Middle frontal gyrus (tissue), 1 donor: ENCODE results near the gene ASTN2.
"Not testable (repeated sequence)": the region's sequence is repeated elsewhere in the genome, so short reads cannot be mapped to it uniquely, and the experiment has no call there.

Source experiments
- DNase-seq: peaks from one replicate; pipeline ENCODE4 v3.0.0-alpha.2; 2015; ENCODE audit warnings: low spot score; ENCODE audit errors: extremely low spot score

ASTN2 gene

GRCh38 chr9:116933251-116933650 is 481.6 kb downstream of the ASTN2 start:
- no peak for DNase-seq

- DNase-seq: no peak
Measured at GRCh38 chr9:116929621-116930020, 485.2 kb downstream of the ASTN2 start.

- DNase-seq: no peak
Measured at GRCh38 chr9:116928884-116929283, 486.0 kb downstream of the ASTN2 start.

GRCh38 chr9:116928289-116928688 is 486.6 kb downstream of the ASTN2 start:
- DNase-seq: no peak

- no peak for DNase-seq
Measured at GRCh38 chr9:116927726-116928125, 487.1 kb downstream of the ASTN2 start.

- no peak for DNase-seq
Measured at GRCh38 chr9:116925121-116925520, 489.7 kb downstream of the ASTN2 start.

GRCh38 chr9:116924462-116925110 is 490.3 kb downstream of the ASTN2 start:
- no peak for DNase-seq

- not testable (repeated sequence) for DNase-seq
Measured at GRCh38 chr9:116917895-116918508, 496.9 kb downstream of the ASTN2 start.

- no peak for DNase-seq
Measured at GRCh38 chr9:116913536-116913935, 501.3 kb downstream of the ASTN2 start.

- DNase-seq: no peak
Measured at GRCh38 chr9:116910201-116910600, 504.7 kb downstream of the ASTN2 start.

GRCh38 chr9:116907989-116908388 is 506.9 kb downstream of the ASTN2 start:
- DNase-seq: no peak

GRCh38 chr9:116905171-116905588 is 509.7 kb downstream of the ASTN2 start:
- peak; percentile 20 for DNase-seq

- no peak for DNase-seq
Measured at GRCh38 chr9:116904165-116904564, 510.7 kb downstream of the ASTN2 start.

GRCh38 chr9:116901260-116901659 is 513.6 kb downstream of the ASTN2 start:
- DNase-seq: no peak

- no peak for DNase-seq
Measured at GRCh38 chr9:116900543-116900942, 514.3 kb downstream of the ASTN2 start.

GRCh38 chr9:116900007-116900367 is 514.9 kb downstream of the ASTN2 start:
- no peak for DNase-seq

GRCh38 chr9:116899337-116900006 is 515.4 kb downstream of the ASTN2 start:
- no peak for DNase-seq

- DNase-seq: not testable (repeated sequence)
Measured at GRCh38 chr9:116898131-116898530, 516.7 kb downstream of the ASTN2 start.

- no peak for DNase-seq
Measured at GRCh38 chr9:116897201-116897600, 517.7 kb downstream of the ASTN2 start.

GRCh38 chr9:116895961-116896360 is 518.9 kb downstream of the ASTN2 start:
- DNase-seq: no peak

GRCh38 chr9:116891424-116891823 is 523.4 kb downstream of the ASTN2 start:
- DNase-seq: no peak

- not testable (repeated sequence) for DNase-seq
Measured at GRCh38 chr9:116888476-116888875, 526.4 kb downstream of the ASTN2 start.

- DNase-seq: no peak
Measured at GRCh38 chr9:116888066-116888465, 526.8 kb downstream of the ASTN2 start.
